ENCODE data around the gene STON2.
"Not testable (repeated sequence)": the region's sequence is repeated elsewhere in the genome, so short reads cannot be mapped to it uniquely, and the experiment has no call there.

Gene STON2

DNA sequence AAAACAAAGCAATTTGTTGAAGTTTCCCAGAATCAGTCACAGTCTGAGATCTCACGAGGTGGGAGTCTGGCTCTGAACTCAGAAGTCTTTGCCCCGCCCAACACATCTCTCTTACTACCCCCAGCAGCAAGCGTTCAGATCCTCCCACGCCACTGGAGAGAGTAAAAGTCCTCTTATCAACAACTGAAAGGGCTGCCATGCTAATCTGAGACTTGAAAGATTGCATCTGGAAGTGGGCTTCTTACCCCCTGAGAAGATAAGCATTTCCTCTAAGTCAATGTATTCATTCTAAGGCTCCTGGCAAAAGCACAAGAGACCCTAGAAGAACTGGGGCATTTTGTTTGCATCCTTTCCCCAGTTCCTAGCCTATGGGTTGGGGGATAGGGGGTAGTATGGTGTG lies 34.1 kb upstream of the STON2 start:
- TF ChIP-seq, protein P1, sequence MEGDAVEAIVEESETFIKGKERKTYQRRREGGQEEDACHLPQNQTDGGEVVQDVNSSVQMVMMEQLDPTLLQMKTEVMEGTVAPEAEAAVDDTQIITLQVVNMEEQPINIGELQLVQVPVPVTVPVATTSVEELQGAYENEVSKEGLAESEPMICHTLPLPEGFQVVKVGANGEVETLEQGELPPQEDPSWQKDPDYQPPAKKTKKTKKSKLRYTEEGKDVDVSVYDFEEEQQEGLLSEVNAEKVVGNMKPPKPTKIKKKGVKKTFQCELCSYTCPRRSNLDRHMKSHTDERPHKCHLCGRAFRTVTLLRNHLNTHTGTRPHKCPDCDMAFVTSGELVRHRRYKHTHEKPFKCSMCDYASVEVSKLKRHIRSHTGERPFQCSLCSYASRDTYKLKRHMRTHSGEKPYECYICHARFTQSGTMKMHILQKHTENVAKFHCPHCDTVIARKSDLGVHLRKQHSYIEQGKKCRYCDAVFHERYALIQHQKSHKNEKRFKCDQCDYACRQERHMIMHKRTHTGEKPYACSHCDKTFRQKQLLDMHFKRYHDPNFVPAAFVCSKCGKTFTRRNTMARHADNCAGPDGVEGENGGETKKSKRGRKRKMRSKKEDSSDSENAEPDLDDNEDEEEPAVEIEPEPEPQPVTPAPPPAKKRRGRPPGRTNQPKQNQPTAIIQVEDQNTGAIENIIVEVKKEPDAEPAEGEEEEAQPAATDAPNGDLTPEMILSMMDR (IDR thresholded peaks at IDR 0.05; ENCODE audit: low read length, missing control alignments) = no peak
- DNase-seq (ENCODE audit: low read depth) = no peak
- H3K4me3 ChIP-seq (replicated peaks; ENCODE audit: low read depth, low read length) = no peak overlapping the region

DNA sequence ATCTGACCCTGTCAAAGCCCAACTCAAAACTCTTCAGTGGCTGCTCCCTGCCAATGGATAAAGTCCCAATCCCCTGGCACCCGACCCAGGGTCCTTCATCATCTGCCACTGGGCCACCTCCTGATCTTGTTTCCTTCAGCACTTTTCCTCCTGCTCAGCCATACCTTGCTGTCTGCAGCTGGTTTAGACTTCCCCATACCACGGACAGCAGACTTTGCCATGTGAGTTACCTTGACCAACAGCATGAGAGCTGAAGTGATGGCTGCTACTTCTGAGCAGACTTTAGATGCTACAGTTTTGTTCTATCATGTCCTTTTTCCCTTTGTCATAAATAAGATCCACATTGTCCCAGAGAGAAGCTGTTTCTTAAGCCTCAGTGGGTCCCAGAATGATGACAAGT lies 33.3 kb upstream of the STON2 start:
- DNase-seq (ENCODE audit: low read depth) = no peak
- TF ChIP-seq, protein P1 (IDR thresholded peaks at IDR 0.05; ENCODE audit: low read length, missing control alignments) = no peak
- H3K4me3 ChIP-seq (replicated peaks; ENCODE audit: low read depth, low read length) = no peak overlapping the region

DNA sequence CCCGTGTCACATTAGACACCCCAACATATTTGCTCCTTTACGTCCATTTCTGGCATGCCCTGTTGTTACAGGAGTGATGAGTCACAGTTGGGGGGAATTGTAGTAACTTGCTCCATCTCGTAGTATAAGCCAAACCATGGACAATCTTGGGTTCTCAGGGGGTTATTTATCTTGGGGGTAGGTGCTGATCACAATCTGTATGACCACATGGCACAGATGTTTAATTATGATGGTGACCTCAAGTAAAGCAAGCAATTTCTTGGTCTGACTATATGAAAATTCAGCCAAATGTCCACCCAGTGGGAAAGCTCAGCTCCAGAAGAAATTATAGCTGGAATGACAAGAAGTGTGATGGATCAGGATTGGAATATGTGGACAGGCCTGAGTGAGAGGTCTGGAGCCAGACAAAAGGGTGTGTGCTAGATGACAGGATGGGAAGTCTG lies 32.1 kb upstream of the STON2 start:
- DNase-seq (ENCODE audit: low read depth) = no peak
- no peak overlapping the region for H3K4me3 ChIP-seq (replicated peaks; ENCODE audit: low read depth, low read length)
- TF ChIP-seq, protein P1 (IDR thresholded peaks at IDR 0.05; ENCODE audit: low read length, missing control alignments) = no peak

DNA sequence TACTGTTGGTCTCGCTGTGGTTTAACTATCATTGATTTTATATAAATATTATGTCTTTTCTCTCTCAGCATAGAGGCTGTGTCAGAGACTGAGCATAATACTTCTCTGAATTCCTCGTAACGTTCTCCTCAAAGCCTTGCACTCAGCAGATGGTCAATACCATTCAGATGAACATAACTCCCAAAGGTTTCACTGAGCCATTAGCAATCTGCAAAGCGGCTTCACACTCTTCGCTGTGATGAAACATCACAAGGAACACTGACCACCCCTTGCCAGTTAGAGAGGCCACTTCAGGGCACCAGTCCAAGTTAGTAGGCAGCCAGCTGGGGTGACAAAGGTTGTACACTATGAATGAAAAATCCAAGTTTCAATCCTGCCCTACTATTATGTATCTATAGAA lies 30.1 kb upstream of the STON2 start:
- TF ChIP-seq, protein P1 (IDR thresholded peaks at IDR 0.05; ENCODE audit: low read length, missing control alignments) = no peak
- no peak overlapping the region for H3K4me3 ChIP-seq (replicated peaks; ENCODE audit: low read depth, low read length)
- no peak for DNase-seq (ENCODE audit: low read depth)

DNA sequence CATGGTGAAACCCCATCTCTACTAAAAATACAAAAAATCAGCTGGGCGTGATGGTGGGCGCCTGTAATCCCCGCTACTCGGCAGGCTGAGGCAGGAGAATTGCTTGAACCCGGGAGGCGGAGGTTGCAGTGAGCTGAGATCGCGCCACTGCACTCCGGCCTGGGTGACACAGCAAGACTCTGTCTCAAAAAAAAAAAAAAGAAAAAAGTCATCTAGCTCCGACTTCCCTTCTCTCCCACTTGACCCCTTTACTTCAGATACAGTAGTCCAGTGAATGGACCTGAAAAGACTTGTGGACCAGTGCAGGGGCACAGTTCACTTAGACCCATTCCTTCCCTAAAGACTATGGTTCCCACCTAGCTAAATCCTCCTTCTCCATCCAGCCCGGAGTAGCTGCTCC lies 29.6 kb upstream of the STON2 start:
- not testable (repeated sequence) for DNase-seq (ENCODE audit: low read depth)

DNA sequence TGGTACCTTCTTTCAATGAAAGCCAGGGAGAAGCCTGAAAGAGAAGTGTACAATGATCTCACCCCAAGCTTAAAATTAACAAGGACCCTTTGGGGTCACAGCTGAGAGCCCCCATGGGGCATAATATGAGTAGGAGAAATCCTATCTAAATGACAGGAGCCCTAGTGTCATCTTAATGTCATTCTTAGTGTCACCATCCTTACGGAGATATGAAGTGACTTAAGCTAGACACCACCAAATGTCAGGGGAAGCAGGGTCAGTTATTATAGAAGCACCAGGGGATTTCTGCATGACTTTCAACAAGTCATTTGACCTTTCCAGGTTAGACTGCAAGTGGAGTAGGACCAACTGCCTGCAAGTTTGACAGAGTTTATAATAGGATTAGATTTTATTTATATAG lies 28.9 kb upstream of the STON2 start:
- H3K4me3 ChIP-seq (replicated peaks; ENCODE audit: low read depth, low read length) = no peak overlapping the region
- TF ChIP-seq, protein P1 (IDR thresholded peaks at IDR 0.05; ENCODE audit: low read length, missing control alignments) = no peak
- DNase-seq (ENCODE audit: low read depth) = no peak

More for the DNA sequence above, 29.6 kb upstream of the STON2 start:
- H3K4me3 ChIP-seq (replicated peaks; ENCODE audit: low read depth, low read length) = not testable (repeated sequence)

DNA sequence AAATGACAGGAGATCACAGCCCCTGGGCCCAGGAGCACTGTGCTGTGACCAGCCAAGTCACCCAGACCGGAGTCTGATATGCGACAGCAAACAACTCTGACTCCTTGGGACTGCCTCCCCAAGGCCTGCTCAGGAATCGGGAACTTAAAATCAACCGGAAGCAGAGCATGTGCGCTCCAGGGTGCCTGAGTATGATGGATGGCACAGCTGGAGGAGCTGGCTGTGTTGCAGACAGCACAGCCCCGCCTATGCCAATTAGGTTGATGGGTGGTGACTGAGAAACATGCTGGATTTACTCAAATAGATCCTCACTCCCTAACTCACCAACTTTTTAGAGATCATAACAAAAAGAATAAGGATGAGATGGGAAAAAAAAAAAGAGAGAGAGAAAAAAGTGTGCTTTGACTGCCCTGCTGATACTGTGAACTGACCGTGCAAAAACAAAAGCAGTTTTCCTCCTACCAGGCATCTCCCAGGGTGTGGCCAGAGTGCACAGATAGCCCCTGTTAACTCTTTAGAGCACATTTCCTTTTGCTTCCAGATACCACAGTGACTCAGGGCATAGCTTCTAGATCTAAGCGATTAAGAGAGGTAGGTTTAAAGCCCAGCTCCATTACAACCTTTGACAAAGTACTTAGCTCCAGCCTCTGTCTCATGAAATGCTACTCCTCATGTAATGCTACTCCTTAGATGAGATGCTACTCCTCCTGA lies 27.4 kb upstream of the STON2 start:
- H3K4me3 ChIP-seq (replicated peaks; ENCODE audit: low read depth, low read length) = no peak overlapping the region
- TF ChIP-seq, protein P1 (IDR thresholded peaks at IDR 0.05; ENCODE audit: low read length, missing control alignments) = no peak
- DNase-seq (ENCODE audit: low read depth) = no peak

Measured in fibroblast of pulmonary artery (primary cell).